Ramos (cell line): ENCODE results near the gene SMIM15.
"Not testable (repeated sequence)": the region's sequence is repeated elsewhere in the genome, so short reads cannot be mapped to it uniquely, and the experiment has no call there.

ENCODE experiments used
- in situ Hi-C: fragments of 300-500 bp; cut with MboI; formaldehyde crosslinking; loops from one replicate; pipeline ENCODE4 v1.14.3; 2022; ENCODE audit warnings: low sequenced_read_pairs; ENCODE audit not compliant: unreplicated experiment

SMIM15 gene

GRCh38 chr5:61162010-61162831 is at the start of gene SMIM15:
Gene SMIM15 (minus strand): TSS chr5:61162468. CDS start chr5:61160171, 2,297 bp downstream.
- in situ Hi-C loops: no loop called here

- in situ Hi-C loops: no loop called here
Measured at GRCh38 chr5:61207884-61208283, 45.6 kb upstream of the SMIM15 start.

GRCh38 chr5:61205013-61205412 is 42.7 kb upstream of the SMIM15 start:
- in situ Hi-C loops: no loop called here

GRCh38 chr5:61202213-61202612 is 39.9 kb upstream of the SMIM15 start:
- in situ Hi-C loops: no loop called here

GRCh38 chr5:61200582-61201155 is 38.4 kb upstream of the SMIM15 start:
- in situ Hi-C loops: no loop called here

GRCh38 chr5:61198606-61199005 is 36.3 kb upstream of the SMIM15 start:
- in situ Hi-C loops: no loop called here

- in situ Hi-C loops: not testable (repeated sequence)
Measured at GRCh38 chr5:61187826-61188225, 25.6 kb upstream of the SMIM15 start.

GRCh38 chr5:61187352-61187751 is 25.1 kb upstream of the SMIM15 start:
- in situ Hi-C loops: not testable (repeated sequence)

GRCh38 chr5:61186634-61187033 is 24.4 kb upstream of the SMIM15 start:
- in situ Hi-C loops: no loop called here

- in situ Hi-C loops: no loop called here
Measured at GRCh38 chr5:61184708-61185107, 22.4 kb upstream of the SMIM15 start.

- in situ Hi-C loops: no loop called here
Measured at GRCh38 chr5:61183538-61183937, 21.3 kb upstream of the SMIM15 start.

GRCh38 chr5:61182449-61182848 is 20.2 kb upstream of the SMIM15 start:
- in situ Hi-C loops: no loop called here

- in situ Hi-C loops: no loop called here
Measured at GRCh38 chr5:61180886-61181285, 18.6 kb upstream of the SMIM15 start.

- in situ Hi-C loops: no loop called here
Measured at GRCh38 chr5:61178702-61179101, 16.4 kb upstream of the SMIM15 start.

GRCh38 chr5:61177716-61178115 is 15.4 kb upstream of the SMIM15 start:
- in situ Hi-C loops: no loop called here

GRCh38 chr5:61177070-61177469 is 14.8 kb upstream of the SMIM15 start:
- in situ Hi-C loops: no loop called here

- in situ Hi-C loops: no loop called here
Measured at GRCh38 chr5:61176631-61177030, 14.4 kb upstream of the SMIM15 start.

GRCh38 chr5:61171479-61171878 is 9.2 kb upstream of the SMIM15 start:
- in situ Hi-C loops: no loop called here

GRCh38 chr5:61168951-61169350 is 6.7 kb upstream of the SMIM15 start:
- in situ Hi-C loops: no loop called here

- in situ Hi-C loops: no loop called here
Measured at GRCh38 chr5:61167382-61167781, 5.1 kb upstream of the SMIM15 start.

GRCh38 chr5:61163905-61164304 is 1.6 kb upstream of the SMIM15 start:
- in situ Hi-C loops: no loop called here
